Stimulated activated CD4-positive, alpha-beta T cell treated with anti-CD3 and anti-CD28 coated beads, Interleukin-1b, Interleukin-23, amount 100 ng/mL, for 1 hour (primary cell): ENCODE data around the gene FRS3.
"Not testable (repeated sequence)": the region's sequence is repeated elsewhere in the genome, so short reads cannot be mapped to it uniquely, and the experiment has no call there.

Experiments
- DNase-seq, 2 donors: peaks; one replicate each; pipeline ENCODE4 v3.0.0-alpha.2; 2020; ENCODE audit warnings: low read depth in 2 of 2

Gene FRS3

DNA sequence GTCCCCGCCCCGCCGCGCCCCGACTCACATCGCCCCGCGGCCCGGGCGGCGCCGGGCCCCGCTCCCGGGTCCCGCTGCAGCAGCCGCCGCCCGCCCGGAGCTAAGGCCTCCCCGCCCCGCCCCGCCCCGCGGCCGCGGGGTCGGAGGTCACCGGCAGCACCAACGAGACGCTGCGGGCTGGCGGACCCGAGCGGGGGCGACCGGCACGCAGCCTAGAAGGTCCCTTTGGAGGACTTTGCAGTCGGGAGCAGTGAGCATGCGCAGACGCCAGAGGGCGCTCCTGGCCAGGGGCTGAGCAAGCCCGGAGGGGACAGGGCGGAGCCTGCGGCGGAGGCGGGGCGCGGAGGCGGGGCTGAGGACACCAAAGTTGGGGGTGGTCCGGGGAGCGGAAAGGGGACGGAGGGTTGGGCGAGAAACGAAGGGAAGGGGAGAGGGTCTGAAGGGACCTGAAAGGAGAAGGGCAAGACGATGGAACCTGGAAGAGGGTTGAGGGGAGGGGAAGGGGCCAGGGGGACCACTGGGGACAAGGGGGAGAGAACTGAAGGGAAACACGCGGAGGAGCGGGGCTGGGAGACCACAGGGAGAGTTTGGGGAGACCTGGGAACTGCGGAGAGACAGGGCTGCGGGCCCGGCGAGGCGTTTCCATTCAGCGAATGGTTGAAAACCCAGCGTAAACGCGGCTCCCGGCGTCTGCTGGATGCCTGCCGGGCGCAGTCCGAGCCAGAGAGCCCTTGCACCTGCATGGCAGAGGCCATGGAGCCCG is at the start of gene FRS3:
TSS of gene FRS3 (minus strand) at position 113 of the 763 bp plus-strand sequence. CDS start 2,913 bp downstream, outside the sequence.
- DNase-seq, result peak; percentile 99 to 100

- DNase-seq, result no peak
These were observed 46.8 kb upstream of the FRS3 start for GRCh38 chr6:41826343-41827022.

- DNase-seq, result no peak
These were observed 45.2 kb upstream of the FRS3 start for GRCh38 chr6:41824571-41825569.

DNA sequence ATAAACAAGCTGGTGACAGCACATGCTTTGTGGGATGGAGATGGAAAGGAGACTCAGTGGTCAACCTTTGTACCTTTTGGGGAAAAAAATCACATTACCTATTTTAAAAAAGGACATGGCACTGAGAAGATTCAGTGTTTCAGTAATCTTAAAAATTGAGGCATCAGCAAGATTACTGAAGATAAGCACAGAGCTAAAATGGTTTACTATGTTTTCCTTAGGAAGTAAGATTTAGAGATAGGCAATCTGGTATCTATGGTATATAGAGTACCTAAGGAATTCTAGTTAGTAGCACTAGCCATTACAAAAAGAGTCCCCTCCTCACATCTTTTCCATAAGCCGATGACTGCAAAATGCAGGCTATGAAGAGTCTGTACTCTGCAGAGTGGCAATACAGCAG is 43.5 kb upstream of the FRS3 start:
- DNase-seq, result no peak

- no peak for DNase-seq
These were observed 42.3 kb upstream of the FRS3 start for GRCh38 chr6:41822021-41822420.

GRCh38 chr6:41821266-41821665 is 41.6 kb upstream of the FRS3 start:
- no peak for DNase-seq

DNA sequence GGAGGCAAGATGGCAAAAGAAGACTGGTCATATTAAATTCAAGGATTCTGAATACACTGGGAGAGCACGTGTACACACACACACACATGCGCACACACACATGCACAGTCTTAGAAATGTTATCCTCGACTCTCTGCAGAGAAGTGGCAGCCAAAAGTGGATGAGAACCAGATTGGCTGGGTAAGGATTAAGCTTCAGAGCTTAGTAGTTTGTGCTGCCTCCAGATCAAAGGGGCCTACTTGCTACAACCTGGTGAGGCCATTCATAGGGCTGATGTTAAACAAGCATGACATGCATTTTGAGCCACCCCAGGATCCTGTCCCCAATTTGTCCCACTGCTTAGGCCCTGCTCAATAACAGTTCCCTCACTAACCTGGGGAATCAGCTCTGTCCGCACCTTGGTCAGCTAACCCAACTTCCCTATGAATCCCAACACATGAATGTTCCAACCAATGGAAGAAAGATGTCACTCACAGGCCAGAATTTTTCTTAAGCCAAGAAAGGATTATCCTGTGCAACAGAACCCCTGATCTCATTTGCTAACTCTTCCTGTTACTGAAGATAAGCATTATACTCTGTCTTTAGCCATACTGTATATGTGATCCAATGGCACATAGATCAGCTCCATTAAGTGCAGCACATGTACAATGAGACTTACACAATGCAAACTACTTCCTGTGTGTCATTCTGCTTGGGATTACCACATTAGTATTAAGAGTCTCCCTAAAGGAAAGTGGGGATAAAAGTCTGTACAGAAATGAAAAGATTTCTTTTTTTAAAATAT is 38.8 kb upstream of the FRS3 start:
- DNase-seq, result no peak

DNA sequence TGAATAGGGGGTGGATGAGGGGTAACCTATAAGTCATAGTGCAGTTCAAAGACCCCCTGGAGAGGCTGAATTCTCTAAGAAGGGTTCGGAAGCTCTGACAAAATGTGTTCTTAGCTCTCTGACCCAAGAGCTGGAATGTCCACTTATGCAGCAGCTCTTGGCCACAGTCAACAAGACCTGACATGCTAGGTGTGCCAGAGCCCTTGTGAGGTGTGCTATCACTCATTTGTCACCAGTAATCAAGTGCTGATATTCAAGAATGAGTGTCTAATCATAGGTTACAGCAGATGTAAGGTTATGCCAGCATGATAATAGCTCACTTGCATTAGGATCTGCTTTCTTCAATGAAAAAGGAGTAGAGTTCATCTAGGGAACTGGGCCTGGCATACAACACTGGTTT is 35.9 kb upstream of the FRS3 start:
- DNase-seq, result no peak

DNA sequence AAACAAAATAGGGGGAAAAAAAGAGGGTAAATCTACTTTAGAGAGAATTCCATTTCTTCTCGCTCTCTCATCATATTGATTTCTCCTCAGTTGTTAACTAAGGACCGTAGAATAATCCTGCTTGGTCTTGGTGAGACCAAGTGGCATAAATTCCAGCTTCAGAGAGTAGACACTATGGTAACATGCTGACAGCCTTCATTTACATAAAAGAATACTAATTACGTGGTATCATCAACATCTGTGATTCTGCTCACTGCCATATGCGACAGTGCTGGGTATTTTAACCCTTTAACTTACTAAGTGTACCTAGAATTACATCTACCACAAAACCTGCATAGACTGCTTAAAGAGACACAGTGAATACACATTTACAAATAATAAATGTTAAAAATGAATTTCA is 34.9 kb upstream of the FRS3 start:
- no peak for DNase-seq

DNA sequence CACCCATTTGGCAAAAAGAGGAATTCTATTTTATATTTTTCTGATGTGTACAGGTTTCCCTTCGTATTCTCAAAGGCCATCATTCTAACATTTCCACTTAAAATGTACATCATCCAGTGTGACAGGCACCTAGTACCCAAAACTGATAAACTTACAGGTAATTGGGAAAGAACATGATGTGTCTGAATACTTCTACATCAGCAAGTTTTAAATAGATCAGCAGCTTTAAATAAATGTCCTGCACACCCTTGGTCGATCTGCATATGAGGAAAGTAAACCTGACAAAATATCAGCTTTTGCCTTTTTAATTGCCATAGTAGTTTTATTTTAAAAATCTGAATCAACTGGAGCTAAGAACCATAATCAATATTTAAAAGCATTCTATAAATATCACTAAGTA is 34.3 kb upstream of the FRS3 start:
- no peak for DNase-seq

DNA sequence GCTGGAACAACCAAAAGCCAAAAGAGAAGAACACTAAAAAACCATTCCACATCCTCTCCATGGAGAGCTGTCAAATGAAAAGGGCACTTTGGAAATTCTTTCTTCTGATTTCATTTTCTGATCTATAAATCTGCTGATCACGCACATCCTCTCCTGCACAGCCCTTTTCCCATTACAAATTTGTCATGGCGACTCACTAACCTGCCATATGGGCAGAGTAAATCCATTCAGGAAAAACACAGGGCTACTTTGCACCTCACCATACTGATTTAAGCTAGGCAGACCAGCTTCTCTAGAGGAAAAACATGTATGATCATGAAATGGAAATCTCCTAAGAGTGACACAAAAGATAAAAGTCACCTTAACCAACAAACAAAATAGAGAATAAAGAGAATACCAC is 33.8 kb upstream of the FRS3 start:
- no peak for DNase-seq

- DNase-seq, result not testable (repeated sequence)
These were observed 32.2 kb upstream of the FRS3 start for GRCh38 chr6:41811946-41812345.

- no peak for DNase-seq
These were observed 31.4 kb upstream of the FRS3 start for GRCh38 chr6:41811095-41811494.

DNA sequence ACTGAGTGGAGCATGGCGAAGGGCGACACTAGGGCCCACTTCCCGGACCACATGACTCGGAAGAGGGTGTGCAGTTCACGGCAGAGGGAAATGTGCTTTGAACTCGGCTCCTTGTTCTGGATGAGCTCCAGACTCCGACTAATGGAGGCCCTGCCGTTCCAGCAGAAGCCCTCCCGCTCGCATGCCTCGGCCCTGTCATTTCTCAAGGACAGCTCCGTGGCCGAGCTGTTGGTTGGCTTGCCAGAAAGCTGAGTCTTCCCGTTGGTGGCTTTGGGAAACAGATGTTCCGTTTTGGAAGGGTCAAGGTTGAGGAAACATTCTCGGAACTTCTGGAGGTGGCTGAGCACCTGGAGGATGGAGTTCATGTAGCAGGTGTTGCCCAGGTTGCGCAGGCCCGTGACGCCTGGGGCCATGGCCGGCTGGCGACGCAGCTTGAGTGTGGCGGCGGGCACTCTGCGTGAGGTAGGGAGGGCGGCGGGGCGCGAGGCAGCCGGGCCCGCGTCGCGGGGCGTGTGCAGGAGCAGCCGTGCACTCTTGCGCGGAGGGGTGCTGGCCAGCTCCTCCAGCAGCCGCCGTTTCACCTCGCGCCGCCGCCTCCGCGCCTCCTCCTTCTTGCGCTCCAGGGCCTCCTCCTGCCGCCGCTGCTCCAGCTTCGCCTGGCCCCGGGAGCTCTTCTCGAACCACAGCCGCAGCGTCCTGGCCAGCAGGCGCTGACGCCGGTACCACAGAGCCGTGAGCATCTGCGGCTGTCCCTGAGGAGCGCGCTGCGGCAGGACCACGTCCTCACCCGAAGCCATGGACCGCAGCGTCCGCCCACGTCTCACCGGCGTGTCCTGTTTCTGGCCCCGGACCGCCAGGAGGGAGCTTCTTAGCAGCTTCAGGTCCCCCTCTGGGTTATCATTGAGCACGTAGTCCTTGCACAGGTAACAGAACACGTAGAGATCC is 26.4 kb upstream of the FRS3 start:
- no peak for DNase-seq

GRCh38 chr6:41801380-41801779 is 21.7 kb upstream of the FRS3 start:
- DNase-seq, result no peak

- DNase-seq, result no peak
These were observed 19.8 kb upstream of the FRS3 start for GRCh38 chr6:41799559-41799911.

DNA sequence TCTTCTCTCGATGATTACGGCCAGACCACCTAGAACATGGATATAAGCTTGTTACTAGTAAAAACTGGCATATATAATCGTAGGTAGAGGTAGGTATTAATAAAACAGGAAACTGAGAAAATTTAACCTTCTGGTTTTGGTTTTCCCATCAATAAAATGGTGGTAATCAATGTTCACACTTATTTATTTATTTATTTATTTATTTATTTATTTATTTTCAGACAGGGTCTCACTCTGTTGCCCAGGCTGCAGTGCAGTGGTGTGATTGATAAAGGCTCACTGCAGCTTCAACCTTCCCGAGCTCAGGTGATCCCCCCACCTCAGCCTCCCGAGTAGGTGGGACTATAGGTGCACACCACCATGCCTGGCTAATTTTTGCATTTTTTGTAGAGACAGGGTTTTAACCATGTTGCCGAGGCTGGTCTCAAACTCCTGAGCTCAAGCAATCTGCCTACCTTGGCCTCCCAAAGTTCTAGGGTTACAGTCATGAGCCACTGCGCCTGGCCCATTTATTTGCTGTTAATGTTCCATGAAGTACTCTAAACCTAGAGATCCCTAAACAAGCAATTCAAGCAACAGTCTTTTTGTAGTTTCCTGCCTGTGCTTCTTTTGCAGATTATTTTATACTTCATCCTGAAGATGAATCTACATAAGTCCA is 19.3 kb upstream of the FRS3 start:
- DNase-seq, result no peak

GRCh38 chr6:41796474-41796873 is 16.8 kb upstream of the FRS3 start:
- DNase-seq, result no peak

GRCh38 chr6:41791984-41792383 is 12.3 kb upstream of the FRS3 start:
- DNase-seq, result no peak

DNA sequence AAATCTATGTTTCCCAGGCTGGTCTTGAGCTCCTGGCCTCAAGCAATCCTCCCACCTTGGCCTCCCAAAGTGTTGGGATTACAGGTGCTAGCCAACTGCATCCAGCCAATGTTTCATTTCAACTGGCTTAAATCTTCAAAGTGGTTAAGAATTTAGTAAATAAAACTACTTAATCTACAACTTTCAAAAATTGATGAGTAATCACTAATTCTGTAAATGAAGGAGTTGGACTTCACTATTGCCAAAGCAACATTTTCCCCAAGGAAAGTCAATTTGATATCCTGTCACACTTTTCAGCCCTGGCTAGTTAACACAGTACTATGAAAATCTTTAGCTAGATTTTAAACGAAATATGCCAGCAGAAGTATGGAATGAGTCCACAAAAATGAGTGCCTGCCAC is 11.6 kb upstream of the FRS3 start:
- no peak for DNase-seq
